Keratinocyte (primary cell): ENCODE measurements around the gene HSD11B2. TPM values are rescaled to one million over a fixed set of nuclear protein-coding genes. Genes with fewer than 3 reads are reported as not detected.

Experiments
- DNase-seq: peaks from one replicate; pipeline ENCODE4 v3.0.0-alpha.2; 2011; ENCODE audit warnings: low read depth, missing footprints, low spot score
- FAIRE-seq: peaks from 2 replicates; lab custom pipeline; 2011; peaks lifted over from hg19 to GRCh38; lab: Jason Lieb, UNC
- H2AFZ ChIP-seq: 2 replicates; pipeline ENCODE4 v1.6.0; 2012; ENCODE audit warnings: low read length, control low read depth, inconsistent platforms; ENCODE audit not compliant: control insufficient read depth
- H3K27ac ChIP-seq: 2 replicates; pipeline ENCODE4 v1.5.1; 2011; ENCODE audit warnings: low read length; ENCODE audit not compliant: control insufficient read depth, insufficient read depth
- H3K27me3 ChIP-seq: 3 replicates; pipeline ENCODE4 v1.6.0; 2011; ENCODE audit warnings: low read length; ENCODE audit not compliant: control insufficient read depth, insufficient read depth; ENCODE audit errors: extremely low read depth
- H3K36me3 ChIP-seq, 2 experiments: 2 replicates in 1 of 2; 3 replicates in 1 of 2; pipeline ENCODE4 v1.5.1; 2011; ENCODE audit warnings: low read length in 2 of 2, mild to moderate bottlenecking in 1 of 2; ENCODE audit not compliant: control insufficient read depth in 2 of 2, insufficient read depth in 2 of 2; ENCODE audit errors: extremely low read depth in 1 of 2
- H3K4me1 ChIP-seq: 3 replicates; pipeline ENCODE4 v1.5.1; 2011; ENCODE audit warnings: low read length; ENCODE audit not compliant: control insufficient read depth, insufficient read depth; ENCODE audit errors: extremely low read depth
- H3K4me2 ChIP-seq: 3 replicates; pipeline ENCODE4 v1.6.0; 2011; ENCODE audit warnings: low read depth, low read length; ENCODE audit not compliant: control insufficient read depth, insufficient read depth; ENCODE audit errors: extremely low read depth
- H3K4me3 ChIP-seq, 3 experiments: fragments of 200-600 bp in 1 of 3; sonication (generic) in 1 of 3; 2 replicates in 2 of 3; 3 replicates in 1 of 3; pipeline ENCODE4 v1.5.1; 2011 to 2016; ENCODE audit warnings: low read length in 3 of 3, mild to moderate bottlenecking in 3 of 3, control low read depth in 2 of 3, inconsistent platforms in 1 of 3, low read depth in 1 of 3, mixed read lengths in 1 of 3, mixed run types in 1 of 3, moderate library complexity in 1 of 3; ENCODE audit not compliant: control insufficient read depth in 2 of 3, insufficient read depth in 2 of 3; ENCODE audit errors: extremely low read depth in 1 of 3
- H3K79me2 ChIP-seq: 2 replicates; pipeline ENCODE4 v1.6.0; 2012; ENCODE audit warnings: low read length; ENCODE audit not compliant: control insufficient read depth, insufficient read depth
- H3K9ac ChIP-seq: 3 replicates; pipeline ENCODE4 v1.6.0; 2011; ENCODE audit warnings: low read length; ENCODE audit not compliant: control insufficient read depth, insufficient read depth; ENCODE audit errors: extremely low read depth
- H3K9me1 ChIP-seq: 3 replicates; pipeline ENCODE4 v1.6.0; 2011; ENCODE audit warnings: low read length; ENCODE audit not compliant: control insufficient read depth, insufficient read depth; ENCODE audit errors: extremely low read depth
- H3K9me3 ChIP-seq: 2 replicates; pipeline ENCODE4 v1.5.1; 2012; ENCODE audit warnings: low read depth, low read length; ENCODE audit not compliant: control insufficient read depth
- H4K20me1 ChIP-seq: 3 replicates; pipeline ENCODE4 v1.6.0; 2011; ENCODE audit warnings: low read length; ENCODE audit not compliant: control insufficient read depth, insufficient read depth; ENCODE audit errors: extremely low read depth
- CTCF ChIP-seq, 3 experiments: IDR thresholded peaks in 1 of 3; conservative IDR thresholded peaks in 1 of 3; optimal IDR thresholded peaks in 1 of 3; 2 replicates in 2 of 3; 3 replicates in 1 of 3; pipeline versions ENCODE3 to v1.5.1; 2011; ENCODE audit warnings: low read length in 3 of 3, mild to moderate bottlenecking in 3 of 3, moderate library complexity in 2 of 3, control low read depth in 1 of 3, inconsistent platforms in 1 of 3; ENCODE audit not compliant: insufficient read depth in 2 of 3; ENCODE audit errors: extremely low read depth in 1 of 3
- EZH2 ChIP-seq: IDR thresholded peaks from one replicate; pipeline ENCODE4 v1.6.1; 2012; ENCODE audit warnings: inconsistent platforms, mild to moderate bottlenecking, low read length, moderate library complexity
- dilution Hi-C: fragments of 300-500 bp; cut with MboI; formaldehyde crosslinking; loops from one replicate; pipeline ENCODE4 v1.7.0; 2020; ENCODE audit warnings: low sequenced_read_pairs; ENCODE audit not compliant: extremely low pct_ligation_motif_present
- polyA plus RNA-seq, 5 experiments: library from polyadenylated mRNA; depleted of rRNA in 3 of 5; stranded (reverse) in 3 of 5; stranded (forward) in 1 of 5; unstranded in 1 of 5; fragments of >200 nt; gene quantifications; 1 replicate in 1 of 5; 2 replicates in 3 of 5; 3 replicates in 1 of 5; pipeline versions ENCODE4 v1.2.1 to v1.2.3, GENCODE V29; 2011 to 2012; ENCODE audit warnings: missing spikeins in 2 of 5, low read depth in 1 of 5, low replicate concordance in 1 of 5

Gene HSD11B2
- polyA plus RNA-seq, 1 donor (not counting 4 experiments of a cell fraction or from before 2014, with no cell fraction given), result 0.93 TPM

- H3K4me1 ChIP-seq, result peaks cover 53% of the 10 kb centered on the region
- no peaks in the 10 kb centered on the region for H3K36me3 ChIP-seq
- DNase-seq, result no peak
- H2AFZ ChIP-seq, result peak overlapping the region; percentile 80
- peak; percentile 91 for FAIRE-seq
- no peaks in the 10 kb centered on the region for H4K20me1 ChIP-seq
- no peaks in the 10 kb centered on the region for H3K27me3 ChIP-seq
- no peaks in the 10 kb centered on the region for H3K9me1 ChIP-seq
- peak overlapping the region; percentile 82 for H3K9ac ChIP-seq
- H3K27ac ChIP-seq, result peak overlapping the region; percentile 99
- peaks cover 2% of the 10 kb centered on the region for H3K79me2 ChIP-seq
- dilution Hi-C loops, result no loop called here
- H3K4me2 ChIP-seq, result peak overlapping the region; percentile 82
- TF ChIP-seq CTCF (optimal IDR thresholded peaks at IDR 0.05 in 1 of 3, IDR thresholded peaks at IDR 0.05 in 1 of 3, conservative IDR thresholded peaks at IDR 0.05 in 1 of 3; ENCODE audit: extremely low read depth in 1 of 3, insufficient read depth in 2 of 3, low read length in 3 of 3), result no peak
- TF ChIP-seq EZH2, result no peak
- H3K4me3 ChIP-seq, result peak overlapping the region in 1 of 3 experiments; percentile 13
- no peaks in the 10 kb centered on the region for H3K9me3 ChIP-seq
Observed at GRCh38 chr16:67406111-67406971, 24.6 kb upstream of the HSD11B2 start.

DNA sequence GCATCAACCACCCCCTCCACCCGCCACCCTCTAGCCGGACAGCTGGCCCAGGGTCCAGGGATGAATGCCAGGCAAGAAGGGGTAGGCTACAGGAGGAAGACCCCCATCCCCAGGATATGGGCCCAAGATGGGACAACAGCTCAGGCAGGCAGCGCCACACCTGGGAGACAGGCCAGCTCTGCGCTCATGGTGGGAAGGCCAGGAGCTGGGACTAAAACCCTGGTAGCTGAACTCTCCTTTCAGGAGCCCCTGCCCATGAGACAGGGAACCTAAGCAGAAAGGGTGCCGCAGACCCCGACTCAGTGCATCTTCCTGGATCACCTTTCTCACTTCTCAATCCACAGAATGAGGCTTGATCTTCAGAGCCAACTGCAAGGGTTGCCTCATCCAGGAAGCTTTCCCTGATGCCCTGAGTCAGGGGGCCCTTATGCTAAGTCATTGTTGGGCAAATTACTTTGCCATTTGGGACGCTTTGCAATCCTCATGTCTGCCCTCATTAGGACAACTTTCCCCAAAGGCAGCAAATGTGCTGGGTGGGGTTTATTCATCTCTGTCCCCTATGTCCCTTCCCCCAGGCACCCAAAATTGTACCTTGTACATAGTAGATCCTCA lies 23.6 kb upstream of the HSD11B2 start:
- Histone ChIP-seq H3K9me1 (no peaks in the 10 kb centered on the region), H3K27me3 (no peaks in the 10 kb centered on the region), H3K27ac (peak overlapping the region; percentile 99), H4K20me1 (no peaks in the 10 kb centered on the region), H3K4me2 (peak overlapping the region; percentile 56), H3K36me3 (no peaks in the 10 kb centered on the region), H3K79me2 (peaks cover 2% of the 10 kb centered on the region), H3K4me1 (peaks cover 53% of the 10 kb centered on the region), H3K9ac (peak overlapping the region; percentile 82), H3K9me3 (no peaks in the 10 kb centered on the region), H2AFZ (no peak overlapping the region), H3K4me3 (no peak overlapping the region)
- DNase-seq (no peak), FAIRE-seq (peak; percentile 73)
- dilution Hi-C loops, result no loop called here
- TF ChIP-seq EZH2, result no peak
- no peak for TF ChIP-seq CTCF (optimal IDR thresholded peaks at IDR 0.05 in 1 of 3, IDR thresholded peaks at IDR 0.05 in 1 of 3, conservative IDR thresholded peaks at IDR 0.05 in 1 of 3; ENCODE audit: extremely low read depth in 1 of 3, insufficient read depth in 2 of 3, low read length in 3 of 3)
